ENCODE measurements around the gene LAMC2. TPM values are rescaled to one million over a fixed set of nuclear protein-coding genes. Genes with fewer than 3 reads are reported as not detected.

Gene LAMC2
- total RNA-seq, 2 experiments from 2014 or later = not detected

- CTCF ChIA-PET = no interaction called here
- POLR2A ChIA-PET = no interaction called here
Measured at GRCh38 chr1:183209533-183210158, 23.6 kb downstream of the LAMC2 start.

GRCh38 chr1:183210681-183211080 is 24.6 kb downstream of the LAMC2 start:
- CTCF ChIA-PET = no interaction called here
- POLR2A ChIA-PET = no interaction called here

- CTCF ChIA-PET = no interaction called here
- POLR2A ChIA-PET = no interaction called here
Measured at GRCh38 chr1:183212870-183213269, 26.8 kb downstream of the LAMC2 start.

GRCh38 chr1:183214021-183214970 is 28.2 kb downstream of the LAMC2 start:
- CTCF ChIA-PET = interaction anchor here (0.7 to 0.8 kb wide), 2 partner anchors 175 to 291 kb away, joined by 3 to 4 read pairs; no protein-coding TSS in a partner anchor

GRCh38 chr1:183215076-183215720 is 29.1 kb downstream of the LAMC2 start:
- CTCF ChIA-PET = no interaction called here
- POLR2A ChIA-PET = no interaction called here

More at GRCh38 chr1:183214021-183214970, 28.2 kb downstream of the LAMC2 start:
- POLR2A ChIA-PET = no interaction called here

GRCh38 chr1:183215936-183216335 is 29.9 kb downstream of the LAMC2 start:
- ChIA-PET POLR2A (no interaction called here), CTCF (no interaction called here)

- ChIA-PET POLR2A (no interaction called here), CTCF (no interaction called here)
Measured at GRCh38 chr1:183218027-183218618, 32.1 kb downstream of the LAMC2 start.

GRCh38 chr1:183218971-183219615 is 33.0 kb downstream of the LAMC2 start:
- POLR2A ChIA-PET = no interaction called here
- CTCF ChIA-PET = no interaction called here

GRCh38 chr1:183219616-183220009 is 33.5 kb downstream of the LAMC2 start:
- POLR2A ChIA-PET = no interaction called here
- CTCF ChIA-PET = no interaction called here

- POLR2A ChIA-PET = no interaction called here
- CTCF ChIA-PET = no interaction called here
Measured at GRCh38 chr1:183222909-183223308, 36.8 kb downstream of the LAMC2 start.

- ChIA-PET CTCF (no interaction called here), POLR2A (no interaction called here)
Measured at GRCh38 chr1:183223467-183223866, 37.4 kb downstream of the LAMC2 start.

- ChIA-PET CTCF (no interaction called here), POLR2A (no interaction called here)
Measured at GRCh38 chr1:183226361-183226760, 40.3 kb downstream of the LAMC2 start.

GRCh38 chr1:183226963-183227362 is 40.9 kb downstream of the LAMC2 start:
- ChIA-PET CTCF (no interaction called here), POLR2A (no interaction called here)

- ChIA-PET POLR2A (no interaction called here), CTCF (interaction anchor here (1.2 kb wide), 1 partner anchor 12 kb away, joined by 4 read pairs; no protein-coding TSS in a partner anchor)
Measured at GRCh38 chr1:183227422-183228346, 41.6 kb downstream of the LAMC2 start.

- POLR2A ChIA-PET = no interaction called here
- CTCF ChIA-PET = interaction anchor here (0.6 to 1.2 kb wide), 2 partner anchors 11 to 1262 kb away, joined by 3 to 4 read pairs; no protein-coding TSS in a partner anchor
Measured at GRCh38 chr1:183228347-183229220, 42.5 kb downstream of the LAMC2 start.

GRCh38 chr1:183230413-183230812 is 44.3 kb downstream of the LAMC2 start:
- ChIA-PET CTCF (no interaction called here), POLR2A (no interaction called here)

- ChIA-PET POLR2A (no interaction called here), CTCF (no interaction called here)
Measured at GRCh38 chr1:183231545-183231944, 45.5 kb downstream of the LAMC2 start.

GRCh38 chr1:183233113-183233512 is 47.0 kb downstream of the LAMC2 start:
- CTCF ChIA-PET = no interaction called here
- POLR2A ChIA-PET = no interaction called here
